Measurements from ENCODE around the gene EPN3.

EPN3 gene

DNA sequence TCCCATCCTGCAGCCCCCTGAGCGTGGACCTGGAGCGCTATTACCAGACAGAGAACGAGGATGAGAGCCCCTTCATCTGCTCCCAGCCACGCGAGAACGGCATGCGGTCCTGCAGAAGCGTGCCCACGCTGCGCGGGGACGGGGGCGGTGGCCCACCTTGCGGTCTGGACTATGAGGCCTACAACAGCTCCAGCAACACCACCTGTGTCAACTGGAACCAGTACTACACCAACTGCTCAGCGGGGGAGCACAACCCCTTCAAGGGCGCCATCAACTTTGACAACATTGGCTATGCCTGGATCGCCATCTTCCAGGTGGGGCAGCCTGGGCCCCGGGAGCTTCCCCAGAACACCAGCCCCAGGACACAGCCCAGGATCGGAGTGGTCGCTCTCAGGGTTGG is 40.0 kb downstream of the EPN3 start:
- no peak for DNase-seq

DNA sequence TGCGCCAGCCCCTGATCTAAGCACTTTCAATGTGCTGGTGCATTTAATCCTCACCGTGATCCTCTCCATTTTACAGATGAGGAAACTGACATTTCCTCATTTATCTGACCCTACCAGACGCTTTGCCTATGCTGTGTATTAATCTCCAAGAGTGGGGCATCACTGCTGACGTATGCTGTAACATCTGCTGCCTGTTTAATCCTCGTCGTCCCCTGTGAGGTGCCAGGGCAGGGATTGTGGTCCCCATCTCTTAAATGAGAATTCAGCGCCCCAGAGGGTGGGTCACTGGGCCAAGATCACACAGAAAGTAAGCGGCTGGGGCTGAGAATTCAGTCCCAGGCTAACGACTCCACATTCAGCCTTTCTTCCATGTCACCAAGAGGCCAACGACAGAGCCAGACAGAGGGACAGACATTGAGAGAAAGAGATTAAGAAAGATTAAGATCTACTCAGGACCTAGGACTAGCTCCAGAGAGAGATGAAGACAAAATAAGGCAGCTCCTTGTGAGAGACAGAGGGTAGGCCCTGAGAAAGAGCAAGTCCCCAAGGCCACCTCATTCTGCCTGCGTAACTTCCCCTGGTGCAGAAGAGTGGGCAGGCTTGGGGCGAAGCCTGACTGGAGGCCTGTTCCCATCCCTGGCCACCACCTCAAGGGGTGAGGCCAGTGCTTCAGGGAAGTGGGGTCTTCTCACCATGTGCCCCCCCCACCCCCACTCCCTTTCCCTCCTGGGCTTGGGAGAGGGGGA is 41.5 kb downstream of the EPN3 start:
- DNase-seq: no peak

DNA sequence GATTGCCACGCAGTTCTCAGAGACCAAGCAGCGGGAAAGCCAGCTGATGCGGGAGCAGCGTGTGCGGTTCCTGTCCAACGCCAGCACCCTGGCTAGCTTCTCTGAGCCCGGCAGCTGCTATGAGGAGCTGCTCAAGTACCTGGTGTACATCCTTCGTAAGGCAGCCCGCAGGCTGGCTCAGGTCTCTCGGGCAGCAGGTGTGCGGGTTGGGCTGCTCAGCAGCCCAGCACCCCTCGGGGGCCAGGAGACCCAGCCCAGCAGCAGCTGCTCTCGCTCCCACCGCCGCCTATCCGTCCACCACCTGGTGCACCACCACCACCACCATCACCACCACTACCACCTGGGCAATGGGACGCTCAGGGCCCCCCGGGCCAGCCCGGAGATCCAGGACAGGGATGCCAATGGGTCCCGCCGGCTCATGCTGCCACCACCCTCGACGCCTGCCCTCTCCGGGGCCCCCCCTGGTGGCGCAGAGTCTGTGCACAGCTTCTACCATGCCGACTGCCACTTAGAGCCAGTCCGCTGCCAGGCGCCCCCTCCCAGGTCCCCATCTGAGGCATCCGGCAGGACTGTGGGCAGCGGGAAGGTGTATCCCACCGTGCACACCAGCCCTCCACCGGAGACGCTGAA is 43.2 kb downstream of the EPN3 start:
- peak; percentile 46 for DNase-seq

DNA sequence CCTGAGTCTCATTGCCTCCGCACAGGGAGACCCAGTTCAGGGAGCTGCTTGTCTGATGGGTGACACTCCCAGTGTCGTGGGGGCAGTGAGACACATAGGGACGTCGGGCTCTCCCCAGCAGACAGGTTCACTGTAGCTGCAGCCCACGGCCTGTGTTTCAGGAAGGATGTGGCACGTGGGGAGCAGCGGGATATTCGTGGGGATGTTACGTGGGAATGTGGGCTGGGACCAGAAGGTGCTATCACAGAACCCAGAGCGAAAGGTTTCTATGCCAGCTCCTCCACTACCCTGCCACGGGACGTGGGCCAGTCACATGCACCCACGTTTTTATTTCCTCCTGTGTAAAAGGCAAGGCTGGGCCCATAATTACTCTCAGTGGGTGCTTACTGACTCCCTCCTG is 44.3 kb downstream of the EPN3 start:
- no peak for DNase-seq

DNA sequence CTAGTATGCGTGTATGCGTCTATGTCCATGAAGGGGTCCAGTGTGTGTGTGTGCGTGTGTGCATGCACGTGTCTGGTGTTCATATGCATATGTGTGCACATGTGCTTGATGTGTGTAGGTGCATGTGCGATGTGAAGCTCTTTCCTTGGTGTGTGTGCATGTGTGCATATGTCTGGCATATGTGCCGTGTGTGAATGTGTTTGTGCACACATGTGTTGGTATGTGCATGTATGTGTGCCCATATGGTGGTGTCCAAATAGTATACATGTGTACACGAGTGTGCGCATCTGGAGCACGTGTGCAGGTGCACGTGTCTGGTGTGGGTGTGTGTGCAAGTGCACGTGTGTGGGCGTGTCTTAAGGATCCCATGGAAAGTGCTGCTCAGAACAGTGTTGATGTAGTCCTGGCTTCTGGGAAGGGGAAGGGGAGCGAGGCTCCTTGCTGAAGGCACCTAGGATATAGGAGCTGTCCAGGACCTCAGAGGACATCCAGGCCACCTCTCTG is 45.0 kb downstream of the EPN3 start:
- no peak for DNase-seq

DNA sequence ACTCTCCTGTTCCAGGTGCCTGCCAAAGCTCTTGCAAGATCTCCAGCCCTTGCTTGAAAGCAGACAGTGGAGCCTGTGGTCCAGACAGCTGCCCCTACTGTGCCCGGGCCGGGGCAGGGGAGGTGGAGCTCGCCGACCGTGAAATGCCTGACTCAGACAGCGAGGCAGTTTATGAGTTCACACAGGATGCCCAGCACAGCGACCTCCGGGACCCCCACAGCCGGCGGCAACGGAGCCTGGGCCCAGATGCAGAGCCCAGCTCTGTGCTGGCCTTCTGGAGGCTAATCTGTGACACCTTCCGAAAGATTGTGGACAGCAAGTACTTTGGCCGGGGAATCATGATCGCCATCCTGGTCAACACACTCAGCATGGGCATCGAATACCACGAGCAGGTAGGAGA is 45.6 kb downstream of the EPN3 start:
- DNase-seq: no peak

DNA sequence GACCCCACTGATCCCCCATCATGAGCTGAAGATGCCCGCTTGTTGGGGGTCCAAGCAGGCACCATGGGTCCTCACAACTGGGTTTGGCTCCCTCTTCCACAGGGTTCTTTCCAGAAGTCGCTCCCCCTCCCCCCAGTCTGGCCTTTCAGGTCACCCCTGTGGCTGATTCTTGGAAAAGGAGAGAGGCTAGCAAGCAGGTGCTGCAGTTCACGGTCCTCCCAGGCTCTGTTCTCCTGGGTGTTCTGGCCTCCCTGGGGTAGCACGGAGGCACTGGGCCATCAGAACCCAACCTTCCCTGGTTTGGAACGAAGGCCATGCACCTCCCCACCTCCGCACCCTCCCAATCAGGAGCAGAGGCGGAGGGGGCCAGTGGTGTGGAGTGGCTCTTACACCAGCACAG is 46.9 kb downstream of the EPN3 start:
- DNase-seq: no peak

DNA sequence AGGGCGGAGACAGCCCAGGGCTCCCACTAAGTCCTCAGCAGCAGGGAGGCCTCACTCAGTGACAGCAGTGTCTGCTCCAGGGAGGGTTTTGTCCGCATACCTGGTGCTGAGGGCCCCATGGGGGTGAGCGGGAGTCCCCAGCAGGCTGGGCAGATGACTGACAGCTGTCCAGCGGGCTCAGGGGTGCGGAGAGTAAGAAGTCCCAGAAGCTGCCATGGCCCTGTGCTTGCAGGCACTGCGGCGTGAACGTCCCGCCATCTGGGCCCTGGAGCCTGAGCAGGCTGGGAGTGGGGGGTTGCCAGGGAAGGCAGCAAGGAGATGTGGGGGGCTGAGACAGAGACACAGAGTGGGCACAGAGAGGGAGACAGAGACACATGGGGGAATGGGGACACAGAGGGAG is 48.1 kb downstream of the EPN3 start:
- DNase-seq: no peak

DNA sequence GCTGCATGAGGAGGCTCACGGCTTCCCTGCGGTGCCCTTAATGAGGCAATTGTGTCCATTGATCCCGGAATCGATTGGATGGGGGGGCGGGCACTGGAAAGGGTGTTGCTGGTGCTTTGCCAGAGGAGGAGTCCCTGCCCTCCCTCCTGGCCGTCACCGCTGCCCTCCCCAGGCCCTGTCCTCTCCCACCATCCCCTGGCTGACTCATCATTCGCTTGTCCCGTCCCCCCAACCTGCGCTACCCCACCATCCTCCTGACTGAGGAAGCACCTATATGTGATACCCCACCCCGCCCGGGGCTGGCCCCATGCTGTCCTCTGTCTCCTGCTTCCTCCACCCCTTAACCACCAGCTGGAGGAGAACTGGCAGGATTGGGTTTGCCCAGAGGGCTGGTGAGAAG is 48.8 kb downstream of the EPN3 start:
- DNase-seq: no peak

DNA sequence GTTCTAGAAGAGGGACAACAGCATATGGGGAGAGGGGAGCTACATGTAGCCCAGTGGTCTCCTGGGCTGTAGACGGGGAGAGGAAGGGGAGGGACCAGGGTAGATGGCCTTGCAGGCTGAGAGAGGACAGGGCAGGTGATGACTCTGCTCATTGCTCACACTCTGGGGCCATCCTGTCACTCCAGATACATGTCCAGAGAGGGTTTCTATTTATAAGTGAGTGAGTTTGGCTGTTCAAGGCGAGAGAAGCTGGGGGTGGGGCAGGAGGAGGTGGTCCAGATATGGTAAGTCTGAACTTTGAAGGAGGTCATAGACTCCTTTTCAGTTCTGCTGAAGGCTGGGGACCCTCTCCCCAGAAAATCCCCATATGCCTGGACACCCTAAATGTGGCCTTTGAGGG is 50.2 kb downstream of the EPN3 start:
- no peak for DNase-seq

DNA sequence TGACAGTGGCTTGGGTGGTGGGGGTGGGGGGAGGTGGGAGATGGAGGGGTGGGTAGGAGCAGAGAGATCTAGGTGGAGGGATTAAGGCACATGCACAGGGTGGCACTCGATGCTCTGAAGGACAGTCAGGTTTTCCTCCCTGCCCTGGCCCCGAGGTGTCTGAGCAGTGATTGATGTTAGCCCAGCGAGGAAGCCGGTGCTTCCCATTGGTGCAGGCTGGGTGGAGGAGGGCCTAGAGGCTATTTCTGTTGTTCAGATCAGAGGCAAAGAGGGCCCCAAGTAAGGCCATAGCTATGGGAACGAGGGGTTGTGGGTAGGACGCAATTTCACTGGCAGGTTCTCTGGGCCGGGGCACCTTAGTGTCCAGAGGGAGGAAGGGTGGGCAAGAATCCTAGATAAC is 51.1 kb downstream of the EPN3 start:
- DNase-seq: no peak

DNA sequence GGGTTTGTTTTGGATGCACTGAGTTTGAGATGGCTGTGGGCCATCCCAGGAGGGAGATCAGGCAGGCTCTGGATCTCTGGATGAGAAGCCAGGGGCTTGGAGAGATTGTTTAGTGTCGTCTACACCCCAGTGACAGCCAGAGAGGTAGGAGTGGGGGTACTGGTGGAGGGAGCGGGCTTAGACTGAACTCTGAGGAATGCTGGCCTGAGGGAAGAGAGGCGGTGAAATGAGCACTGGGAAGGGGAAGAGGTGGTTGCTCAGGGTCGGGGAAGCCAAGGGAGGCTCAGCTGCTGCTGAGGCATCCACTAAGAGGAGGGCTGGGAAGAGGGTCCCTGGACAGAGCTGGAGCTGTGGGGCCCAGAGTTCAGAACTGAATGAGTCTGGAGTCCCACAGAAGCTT is 51.6 kb downstream of the EPN3 start:
- DNase-seq: no peak

DNA sequence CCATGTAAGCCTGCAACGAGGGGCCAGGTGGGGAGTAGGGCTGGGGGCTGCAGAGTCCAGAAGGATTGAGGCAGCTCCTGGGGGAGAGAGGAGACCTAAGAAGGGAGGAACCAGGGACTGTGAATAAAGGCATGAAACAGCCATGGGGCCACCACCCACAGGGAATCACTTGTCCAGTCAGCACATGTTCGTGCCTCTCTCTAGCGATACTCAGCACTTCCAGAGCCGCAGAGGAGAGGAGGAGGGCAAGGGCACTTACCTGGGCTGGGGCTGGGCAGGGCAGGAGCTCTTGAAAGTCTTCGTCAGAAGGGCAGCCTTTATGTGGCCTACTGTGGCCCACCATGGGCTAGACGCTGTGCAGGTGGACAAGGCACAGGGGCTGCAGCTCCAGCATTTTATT is 52.2 kb downstream of the EPN3 start:
- DNase-seq: no peak

DNA sequence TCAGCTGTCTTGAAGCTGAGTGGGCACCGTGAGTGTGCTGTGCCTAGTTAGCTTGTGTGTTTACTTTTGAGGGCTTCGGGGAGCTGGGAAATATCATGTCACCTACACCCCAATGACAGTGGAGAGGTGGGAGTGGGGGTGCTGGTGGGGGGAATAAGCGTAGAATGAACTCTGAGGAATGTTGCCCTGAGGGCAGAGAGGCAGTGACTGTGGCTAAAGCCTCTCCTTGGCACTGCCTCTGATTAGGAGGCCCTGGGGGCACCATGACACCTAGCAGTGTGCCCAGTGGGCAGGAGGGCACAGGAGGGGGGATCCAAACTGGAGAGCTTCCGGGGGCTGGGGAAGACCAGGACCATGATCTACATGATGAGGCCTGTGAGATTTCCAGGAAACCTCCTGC is 52.8 kb downstream of the EPN3 start:
- DNase-seq: no peak

DNA sequence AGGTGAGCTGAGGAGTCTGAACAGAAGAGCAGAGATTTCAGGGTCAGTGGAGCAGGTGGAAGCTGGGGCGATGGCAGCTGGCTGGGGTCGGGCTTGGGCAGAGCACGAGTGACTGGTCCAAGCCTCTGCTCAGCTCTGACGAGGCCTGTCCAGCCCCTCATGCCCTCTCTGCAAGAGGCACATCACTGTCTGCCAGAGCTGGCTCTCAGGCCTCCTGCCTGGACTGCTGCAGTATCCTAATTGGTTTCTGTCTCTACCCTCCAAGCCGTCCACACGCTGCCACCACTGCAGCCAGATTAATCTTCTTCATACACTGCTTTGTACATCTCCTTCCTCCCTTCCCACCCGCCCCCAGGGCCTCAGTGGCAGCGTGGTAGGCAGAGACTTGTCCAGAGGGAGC is 53.4 kb downstream of the EPN3 start:
- no peak for DNase-seq

DNA sequence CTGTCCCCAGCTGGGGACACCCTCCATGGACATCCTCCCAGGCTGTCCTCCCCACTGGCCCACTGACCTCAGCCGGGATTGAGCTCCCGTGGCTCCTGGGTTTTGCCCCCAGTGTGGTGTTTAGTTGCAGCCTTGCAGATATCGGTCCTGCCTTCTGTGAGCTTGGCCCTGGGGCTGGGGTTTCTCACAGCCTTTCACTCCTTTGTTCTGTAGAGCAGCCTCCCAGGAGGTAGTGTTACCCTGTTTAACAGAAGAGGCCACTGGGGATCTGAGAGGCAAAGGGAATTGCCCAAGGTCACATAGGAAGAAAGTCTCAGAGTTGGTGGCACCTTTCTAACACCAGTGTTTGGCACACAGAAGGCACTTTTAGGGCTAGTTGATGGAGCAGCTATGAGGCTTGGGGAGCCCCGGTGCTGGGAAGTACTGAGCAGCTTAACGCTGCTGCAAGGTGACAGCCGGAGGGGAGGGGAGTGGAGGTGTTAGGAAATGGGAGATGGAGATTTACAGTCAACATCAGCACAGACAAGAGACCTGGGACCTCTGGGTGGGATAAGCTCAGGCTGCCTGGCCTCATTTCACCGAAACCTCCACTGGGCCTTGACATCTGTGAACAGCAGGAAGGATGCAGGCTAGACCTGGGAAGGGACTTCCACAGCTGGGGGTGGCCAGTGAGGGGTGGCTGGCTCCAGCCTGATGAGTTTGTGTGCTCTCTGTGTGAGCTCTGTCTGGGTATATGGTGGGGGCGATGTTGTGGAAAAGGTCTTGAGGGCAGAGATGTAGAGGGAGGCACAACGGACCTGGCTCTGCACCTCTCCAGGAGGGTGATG is 54.1 kb downstream of the EPN3 start:
- DNase-seq: no peak

DNA sequence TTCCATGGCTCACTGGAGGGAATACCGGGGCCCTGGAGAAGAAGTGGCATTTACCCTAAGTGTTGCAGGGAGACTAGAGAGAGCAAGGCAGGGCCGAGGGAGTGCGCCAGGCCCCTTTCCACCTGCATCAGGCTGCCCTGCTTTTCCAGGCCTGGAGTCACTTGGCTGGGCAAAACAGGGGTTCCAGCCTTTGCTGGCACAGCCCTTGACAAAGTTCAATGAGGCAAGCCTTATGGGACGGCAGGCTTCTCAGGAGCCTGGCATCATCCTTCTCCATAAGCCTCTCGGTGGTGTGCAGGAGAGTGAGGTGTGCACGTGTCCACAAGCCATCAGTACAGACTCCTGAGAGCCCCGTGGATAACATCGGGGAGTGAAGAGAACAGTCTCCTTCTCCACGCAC is 55.0 kb downstream of the EPN3 start:
- no peak for DNase-seq

DNA sequence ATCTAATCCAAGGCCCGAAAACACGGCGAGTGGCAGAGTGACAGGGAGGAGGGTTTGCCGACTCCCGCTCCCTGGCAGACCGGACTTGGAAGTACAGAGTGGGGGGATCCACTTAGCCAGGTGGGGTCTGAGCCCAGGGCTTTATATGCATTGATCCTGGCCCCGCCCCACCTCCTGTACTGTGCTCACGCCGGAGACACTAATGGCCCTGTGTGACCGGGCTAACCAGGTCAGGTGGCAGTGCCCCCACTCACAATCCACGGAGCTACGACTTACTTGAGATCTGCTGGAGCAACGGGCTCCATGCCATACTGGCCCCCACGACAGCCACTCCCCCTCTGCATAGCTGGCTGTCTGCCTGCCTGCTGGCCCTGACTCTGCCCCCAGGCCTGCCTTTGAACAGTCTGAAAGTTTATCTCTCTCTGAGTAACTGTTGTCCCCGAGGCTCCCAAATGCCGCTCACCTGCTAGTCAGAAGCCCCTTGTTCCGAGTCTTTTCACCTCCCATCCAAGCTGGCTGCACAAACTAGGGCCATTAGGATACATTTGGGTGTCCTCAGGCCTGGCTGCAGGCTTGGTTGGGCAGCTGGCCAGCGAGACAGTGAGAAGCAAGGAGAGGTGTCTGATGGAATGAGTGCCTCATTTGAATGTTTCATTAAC is 56.0 kb downstream of the EPN3 start:
- DNase-seq: no peak

DNA sequence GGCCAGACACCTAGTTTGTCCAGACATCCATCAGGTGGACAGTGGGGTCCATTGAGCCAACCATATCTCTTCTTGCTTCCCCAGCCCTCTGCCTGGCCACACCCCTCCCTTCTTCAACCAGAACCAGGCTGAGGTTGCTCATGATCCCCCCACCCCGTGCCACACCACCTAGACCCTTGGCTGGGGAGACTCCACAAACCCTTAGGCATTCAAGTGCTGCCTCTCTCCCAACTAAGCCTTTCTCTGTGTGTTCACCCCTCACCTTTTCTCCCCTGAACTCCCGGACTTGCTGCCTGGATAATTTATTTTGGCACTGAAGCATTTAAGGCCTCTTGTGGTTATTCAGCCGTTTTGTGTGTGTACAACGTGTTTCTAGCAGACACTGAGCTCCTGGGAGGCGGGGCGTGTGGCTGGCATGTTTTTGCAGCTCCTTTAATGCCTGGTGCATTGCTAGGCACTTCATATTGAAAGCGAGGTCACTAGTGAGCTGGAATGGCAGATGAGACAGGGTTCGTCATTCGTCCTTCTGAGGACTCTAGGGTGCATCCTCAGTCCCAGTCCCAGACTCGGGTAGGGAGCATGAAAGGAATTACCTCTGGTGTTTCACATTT is 56.7 kb downstream of the EPN3 start:
- no peak for DNase-seq

DNA sequence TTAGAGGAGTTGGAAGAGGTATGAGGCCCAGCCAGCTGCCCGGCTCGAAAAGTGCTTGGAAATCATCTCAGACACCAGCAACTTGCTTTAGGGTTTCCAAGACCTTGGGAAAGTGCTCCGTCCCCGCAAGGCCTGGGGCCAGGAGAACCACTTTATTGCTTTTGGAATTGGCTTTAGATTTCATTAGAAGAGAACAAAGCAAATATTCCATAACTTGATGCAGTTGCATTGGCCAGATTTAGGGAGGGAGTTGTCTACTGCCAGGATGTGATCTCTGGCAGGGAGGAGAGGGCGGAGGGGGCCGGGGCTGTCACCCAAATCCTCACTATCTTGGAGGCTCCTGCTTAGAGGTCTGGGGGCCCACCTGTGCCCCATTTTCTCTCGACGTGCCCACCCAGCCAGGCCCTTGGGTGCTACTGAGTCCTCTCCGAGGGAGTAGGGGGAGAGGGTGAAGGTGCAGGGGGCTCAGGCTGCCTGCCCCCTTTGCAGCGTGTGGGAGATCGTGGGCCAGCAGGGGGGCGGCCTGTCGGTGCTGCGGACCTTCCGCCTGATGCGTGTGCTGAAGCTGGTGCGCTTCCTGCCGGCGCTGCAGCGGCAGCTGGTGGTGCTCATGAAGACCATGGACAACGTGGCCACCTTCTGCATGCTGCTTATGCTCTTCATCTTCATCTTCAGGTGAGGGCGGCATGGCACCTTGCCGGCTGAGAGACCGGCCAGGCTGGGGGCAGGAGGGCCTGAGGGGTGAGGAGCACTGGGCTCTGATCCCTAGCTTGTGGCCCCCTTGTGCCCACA is 58.6 kb downstream of the EPN3 start:
- DNase-seq: no peak

DNA sequence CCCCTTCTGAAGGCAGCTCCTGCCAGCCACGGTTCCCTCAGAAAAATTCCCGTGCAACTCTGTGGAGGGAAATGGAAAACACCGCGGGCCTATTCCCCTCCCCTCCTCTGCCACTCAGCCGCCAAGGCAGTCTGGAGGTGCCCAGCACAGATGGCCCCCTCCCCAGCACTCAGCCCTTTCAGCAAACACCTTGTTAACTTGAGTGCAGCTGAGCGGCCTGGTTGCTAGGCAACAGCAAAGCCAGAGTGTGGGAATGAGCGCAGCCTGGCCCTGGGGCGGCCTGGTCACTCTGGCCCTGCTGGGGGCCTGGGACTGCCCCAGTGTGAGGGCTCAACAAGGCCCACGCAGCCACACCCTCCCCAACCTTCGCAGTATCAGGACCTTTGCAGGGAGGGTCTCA is 60.8 kb downstream of the EPN3 start:
- DNase-seq: peak; percentile 61
